Adrenal gland (tissue), 5 donors: Measurements from ENCODE around the gene DNM2.

Experiments used
- CTCF ChIP-seq, 6 experiments: fragments of 450-650 bp in 4 of 6; fragments of 200-600 bp in 2 of 6; sonication (generic) in 1 of 6; IDR thresholded peaks; 1 replicate in 5 of 6; 2 replicates in 1 of 6; pipeline versions ENCODE4 v1.5.1 to v1.8.0; 2016 to 2021; ENCODE audit warnings: antibody characterized with exemption in 6 of 6, mild to moderate bottlenecking in 2 of 6, moderate library complexity in 1 of 6
- POLR2A ChIP-seq, 2 donors: fragments of 450-650 bp; IDR thresholded peaks; one replicate each; pipeline ENCODE4 v1.6.1; 2017; ENCODE audit warnings: antibody characterized with exemption in 2 of 2, mild to moderate bottlenecking in 2 of 2, moderate library complexity in 1 of 2
- donor health status: DM: no; HTN: no; CAD: no.

- no peak for TF ChIP-seq CTCF (IDR thresholded peaks at IDR 0.05)
- TF ChIP-seq POLR2A (IDR thresholded peaks at IDR 0.05): no peak
Measured at GRCh38 chr19:10669246-10669645, 48.6 kb upstream of the DNM2 start.
